Aorta (tissue), 4 donors: ENCODE results near the gene NKX2-3. TPM values are rescaled to one million over a fixed set of nuclear protein-coding genes. Genes with fewer than 3 reads are reported as not detected.

ENCODE experiments used
- polyA plus RNA-seq, 2 donors: library from polyadenylated mRNA; stranded (reverse); fragments of 200-250 nt; gene quantifications; one replicate each; pipeline ENCODE4 v1.2.3, GENCODE V29; 2013
- total RNA-seq, 2 donors: library from RNA; stranded (reverse); fragmentation: NEBNext Ultra II Directional; extraction: Animal tissue kit (Norgen Biotek cat#: 25700); gene quantifications; one replicate each; pipeline ENCODE4 v1.2.1, GENCODE V29; 2021
- donor health status: healthy with polysubstance abuse.
- donor health status: Bipolar disorder and iron deficiency.
- donor health status: DM: no; HTN: no; CAD: no.
- donor health status: DM: yes; HTN: yes; CAD: no.

NKX2-3 gene
- total and polyA plus RNA-seq, 4 donors, result 0.05 to 0.60 (median 0.50) TPM; not detected in 1

Other genes starting within 250 kb of the NKX2-3 start
- under 1 TPM; 0.23 to 0.30 TPM for gene CNNM1, start 203.6 kb upstream of the NKX2-3 start, total RNA-seq
- gene CNNM1, start 203.6 kb upstream of the NKX2-3 start, polyA plus RNA-seq, result under 1 TPM; 0.13 to 0.25 TPM
- gene GOT1, start 102.3 kb upstream of the NKX2-3 start, total RNA-seq, result 10 to 100 TPM in 1 of 2 donors, 1 to 10 TPM in 1; 9.4 to 13.7 TPM
- gene GOT1, start 102.3 kb upstream of the NKX2-3 start, polyA plus RNA-seq, result 10 to 100 TPM in 1 of 2 donors, 1 to 10 TPM in 1; 9.2 to 17.4 TPM
- gene SLC25A28, start 87.5 kb downstream of the NKX2-3 start, total RNA-seq, result 10 to 100 TPM; 43.9 to 47.0 TPM
- gene SLC25A28, start 87.5 kb downstream of the NKX2-3 start, polyA plus RNA-seq, result 100 to 1,000 TPM in 1 of 2 donors, 10 to 100 TPM in 1; 40.4 to 157 TPM
- gene ENTPD7, start 126.6 kb downstream of the NKX2-3 start, total RNA-seq, result 1 to 10 TPM; 8.2 to 8.6 TPM
- gene ENTPD7, start 126.6 kb downstream of the NKX2-3 start, polyA plus RNA-seq, result 1 to 10 TPM in 1 of 2 donors, under 1 TPM in 1; 0.95 to 2.0 TPM
- gene COX15, start 199.2 kb downstream of the NKX2-3 start, total RNA-seq, result 10 to 100 TPM; 16.3 to 27.2 TPM
- gene COX15, start 199.2 kb downstream of the NKX2-3 start, polyA plus RNA-seq, result 10 to 100 TPM; 10.0 to 15.9 TPM
- 10 to 100 TPM; 16.5 to 22.4 TPM for gene CUTC, start 199.3 kb downstream of the NKX2-3 start, total RNA-seq
- 10 to 100 TPM; 19.4 to 20.2 TPM for gene CUTC, start 199.3 kb downstream of the NKX2-3 start, polyA plus RNA-seq
- gene ABCC2, start 249.7 kb downstream of the NKX2-3 start, total RNA-seq, result 1 to 10 TPM; 2.8 to 4.5 TPM
- gene ABCC2, start 249.7 kb downstream of the NKX2-3 start, polyA plus RNA-seq, result 1 to 10 TPM in 1 of 2 donors, under 1 TPM in 1; 0.33 to 2.5 TPM